Stimulated activated CD8-positive, alpha-beta memory T cell treated with anti-CD3 and anti-CD28 coated beads, Interleukin-7, amount 100 ng/mL, for 1 hour (primary cell): ENCODE measurements around the gene RALGDS.
"Not testable (repeated sequence)": the region's sequence is repeated elsewhere in the genome, so short reads cannot be mapped to it uniquely, and the experiment has no call there.

Experiments
- DNase-seq, 2 donors: peaks; one replicate each; pipeline ENCODE4 v3.0.0-alpha.2; 2020; ENCODE audit warnings: low read depth in 2 of 2

The RALGDS gene

GRCh38 chr9:133067006-133067405 lies 54.0 kb downstream of the RALGDS start:
- no peak for DNase-seq

GRCh38 chr9:133066181-133066983 lies 54.7 kb downstream of the RALGDS start:
- no peak for DNase-seq

GRCh38 chr9:133065070-133065388 lies 56.0 kb downstream of the RALGDS start:
- DNase-seq, result no peak

GRCh38 chr9:133064241-133065069 lies 56.6 kb downstream of the RALGDS start:
- no peak for DNase-seq

GRCh38 chr9:133063500-133064231 lies 57.4 kb downstream of the RALGDS start:
- no peak for DNase-seq

- DNase-seq, result no peak
Measured at GRCh38 chr9:133063159-133063499, 57.9 kb downstream of the RALGDS start.

- DNase-seq, result not testable (repeated sequence)
Measured at GRCh38 chr9:133062569-133062968, 58.5 kb downstream of the RALGDS start.

GRCh38 chr9:133061764-133062145 lies 59.3 kb downstream of the RALGDS start, which contains the start of gene CEL:
TSS of gene CEL (plus strand) at chr9:133061981. CDS start at chr9:133062003, 22 bp downstream.
- DNase-seq, result not testable (repeated sequence)

- DNase-seq, result not testable (repeated sequence)
Measured at GRCh38 chr9:133061019-133061763, 59.8 kb downstream of the RALGDS start.

GRCh38 chr9:133060417-133060841 lies 60.6 kb downstream of the RALGDS start:
- DNase-seq, result no peak

GRCh38 chr9:133059623-133060022 lies 61.4 kb downstream of the RALGDS start:
- DNase-seq, result no peak

GRCh38 chr9:133058550-133059320 lies 62.3 kb downstream of the RALGDS start:
- no peak for DNase-seq

- DNase-seq, result no peak
Measured at GRCh38 chr9:133058071-133058470, 63.0 kb downstream of the RALGDS start.

GRCh38 chr9:133057553-133057952 lies 63.5 kb downstream of the RALGDS start:
- DNase-seq, result no peak

GRCh38 chr9:133057006-133057405 lies 64.0 kb downstream of the RALGDS start:
- DNase-seq, result no peak

- DNase-seq, result no peak
Measured at GRCh38 chr9:133056533-133056932, 64.5 kb downstream of the RALGDS start.

- no peak for DNase-seq
Measured at GRCh38 chr9:133055788-133056420, 65.1 kb downstream of the RALGDS start.

GRCh38 chr9:133054966-133055365 lies 66.1 kb downstream of the RALGDS start:
- DNase-seq, result no peak

- no peak for DNase-seq
Measured at GRCh38 chr9:133054194-133054890, 66.7 kb downstream of the RALGDS start.
